Prostate gland (tissue), 2 donors: ENCODE measurements around the gene RASSF1. TPM values are rescaled to one million over a fixed set of nuclear protein-coding genes. Genes with fewer than 3 reads are reported as not detected.

ENCODE experiments used
- DNase-seq: peaks from one replicate; pipeline ENCODE4 v3.0.0-alpha.2; 2019; ENCODE audit warnings: low spot score
- H3K27ac ChIP-seq, 2 donors: fragments of 200-600 bp; sonication (generic); 2 replicates each; pipeline ENCODE4 v1.5.1; 2017 to 2019
- H3K27me3 ChIP-seq: fragments of 200-600 bp; sonication (generic); replicated peaks from 2 replicates; pipeline ENCODE4 v1.5.1; 2019; ENCODE audit not compliant: insufficient read depth
- H3K36me3 ChIP-seq, 2 donors: fragments of 200-600 bp; sonication (generic); 1 replicate in 1 of 2; 2 replicates in 1 of 2; pipeline versions ENCODE4 v1.5.1 to v1.8.1; 2017 to 2019
- H3K4me1 ChIP-seq: fragments of 200-600 bp; sonication (generic); replicated peaks from 2 replicates; pipeline ENCODE4 v1.5.1; 2019
- H3K4me3 ChIP-seq, 2 donors: fragments of 200-600 bp; sonication (generic); 2 replicates each; pipeline ENCODE4 v1.5.1; 2017 to 2019
- H3K9me3 ChIP-seq: fragments of 200-600 bp; sonication (generic); 2 replicates; pipeline ENCODE4 v1.5.1; 2017
- POLR2A ChIP-seq: fragments of 450-650 bp; IDR thresholded peaks from one replicate; pipeline ENCODE4 v1.6.1; 2016; ENCODE audit warnings: antibody characterized with exemption, mild to moderate bottlenecking
- POLR2AphosphoS5 ChIP-seq: sonication (generic); formaldehyde crosslinking; IDR thresholded peaks from one replicate; pipeline ENCODE4 v1.6.1; 2017; ENCODE audit warnings: antibody characterized with exemption
- WGBS: methylation state at CpG from one replicate; pipeline ENCODE4 v1.1.5; 2018; 5-methylcytosine and 5-hydroxymethylcytosine counted together
- intact Hi-C: fragments of 100-400 bp; cut with DNase I; formaldehyde crosslinking; loops from one replicate; pipeline ENCODE4 v1.14.2; 2022
- total RNA-seq, 2 donors: library from RNA; depleted of rRNA; stranded (reverse); fragments of >200 nt; gene quantifications; one replicate each; pipeline ENCODE4 v1.1.0, GENCODE V29; 2016
- TF ChIP-seq, protein P1 (sequence below), 4 experiments: fragments of 200-600 bp in 2 of 4; fragments of 450-650 bp in 2 of 4; sonication (generic) in 2 of 4; IDR thresholded peaks; 1 replicate in 3 of 4; 2 replicates in 1 of 4; pipeline ENCODE4 v1.5.1; 2016 to 2019; ENCODE audit warnings: antibody characterized with exemption in 4 of 4, mild to moderate bottlenecking in 2 of 4, moderate library complexity in 2 of 4

The RASSF1 gene
- total RNA-seq, 2 donors from 2014 or later, result 23.8 to 36.6 TPM

DNA sequence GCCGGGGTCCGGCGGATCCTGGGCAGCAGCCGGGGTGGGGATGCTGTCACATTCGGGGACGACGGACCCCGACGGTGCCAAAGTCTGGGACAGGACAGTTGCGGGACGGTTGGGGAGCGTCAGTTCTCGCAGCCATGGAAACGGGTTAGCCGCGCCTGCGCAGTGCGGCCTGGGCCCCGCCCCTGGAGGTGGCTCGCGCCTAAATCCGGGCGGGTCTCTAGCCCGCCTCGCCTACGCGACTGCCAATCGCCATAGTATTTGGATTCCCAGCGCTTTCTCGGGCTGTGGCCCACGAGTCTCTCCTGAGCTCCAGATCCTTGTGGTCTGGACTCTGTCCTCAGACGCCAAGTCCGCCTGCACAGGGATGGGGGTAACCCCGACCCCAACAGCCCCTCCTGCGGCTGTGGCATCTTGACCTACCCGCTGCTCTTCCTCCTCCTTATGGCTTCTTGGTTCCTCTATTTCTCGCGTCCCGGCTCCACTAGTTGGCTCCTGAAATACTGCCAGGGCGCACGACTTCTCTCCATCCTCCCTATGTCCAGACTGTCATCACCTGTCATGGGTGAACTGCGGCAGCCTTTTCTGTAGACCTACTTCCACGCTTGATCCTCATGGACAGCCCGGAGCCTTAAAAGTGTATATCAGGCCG is 5.1 kb upstream of the RASSF1 start, which contains the start of gene ZMYND10:
Gene ZMYND10, minus strand, starts transcription at position 147 of the 649 bp plus-strand sequence. CDS start 153 bp downstream, outside the sequence.
- intact Hi-C loops, result loop anchor here (2.0 to 10.0 kb wide), 2 partner anchors 197 to 1059 kb away; no protein-coding TSS in a partner anchor
- peak within 1 kb of the TSS; percentile 9 to 33 for H3K4me3 ChIP-seq
- 12% methylated on average over 41 of the region's 45 CpGs for WGBS

DNA sequence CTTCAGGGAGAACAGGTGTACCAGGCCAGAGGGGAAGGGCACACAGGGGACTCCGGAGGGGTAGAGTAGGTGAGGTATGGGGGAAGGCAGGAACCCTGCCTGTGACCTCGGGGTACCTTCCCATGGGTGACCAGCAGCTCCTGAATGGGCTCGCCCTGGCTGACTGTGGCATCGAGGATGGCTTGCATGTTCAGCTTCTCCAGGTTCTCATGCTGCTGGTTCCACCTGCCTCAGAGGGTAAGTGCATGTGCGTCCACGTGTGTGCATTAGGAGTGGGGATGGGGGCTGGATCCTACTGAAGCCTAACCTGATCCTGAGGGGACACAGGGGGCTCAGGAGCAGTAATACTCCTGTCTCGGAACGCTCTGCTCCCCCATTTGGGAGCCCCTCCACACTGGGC is 4.4 kb upstream of the RASSF1 start:
- Histone ChIP-seq H3K27ac (no peak overlapping the region), H3K4me3 (peak overlapping the region; percentile 9 to 33)
- DNase-seq, result no peak

More for the DNA sequence above, 5.1 kb upstream of the RASSF1 start, which contains the start of gene ZMYND10:
- Histone ChIP-seq H3K4me1 (peaks cover 10% of the 10 kb centered on the region), H3K36me3 (no peaks in the 10 kb centered on the region), H3K9me3 (no peaks in the 10 kb centered on the region), H3K27me3 (no peaks in the 10 kb centered on the region), H3K27ac (peak within 1 kb of the TSS in 1 of 2 donors; percentile 14)
- TF ChIP-seq POLR2AphosphoS5 (peak; percentile 27), POLR2A (no peak)
- TF ChIP-seq, protein P1, sequence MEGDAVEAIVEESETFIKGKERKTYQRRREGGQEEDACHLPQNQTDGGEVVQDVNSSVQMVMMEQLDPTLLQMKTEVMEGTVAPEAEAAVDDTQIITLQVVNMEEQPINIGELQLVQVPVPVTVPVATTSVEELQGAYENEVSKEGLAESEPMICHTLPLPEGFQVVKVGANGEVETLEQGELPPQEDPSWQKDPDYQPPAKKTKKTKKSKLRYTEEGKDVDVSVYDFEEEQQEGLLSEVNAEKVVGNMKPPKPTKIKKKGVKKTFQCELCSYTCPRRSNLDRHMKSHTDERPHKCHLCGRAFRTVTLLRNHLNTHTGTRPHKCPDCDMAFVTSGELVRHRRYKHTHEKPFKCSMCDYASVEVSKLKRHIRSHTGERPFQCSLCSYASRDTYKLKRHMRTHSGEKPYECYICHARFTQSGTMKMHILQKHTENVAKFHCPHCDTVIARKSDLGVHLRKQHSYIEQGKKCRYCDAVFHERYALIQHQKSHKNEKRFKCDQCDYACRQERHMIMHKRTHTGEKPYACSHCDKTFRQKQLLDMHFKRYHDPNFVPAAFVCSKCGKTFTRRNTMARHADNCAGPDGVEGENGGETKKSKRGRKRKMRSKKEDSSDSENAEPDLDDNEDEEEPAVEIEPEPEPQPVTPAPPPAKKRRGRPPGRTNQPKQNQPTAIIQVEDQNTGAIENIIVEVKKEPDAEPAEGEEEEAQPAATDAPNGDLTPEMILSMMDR (IDR thresholded peaks at IDR 0.05), result no peak
- DNase-seq, result peak; percentile 43

GRCh38 chr3:50342813-50343633 is 2.4 kb upstream of the RASSF1 start:
- H3K4me1 ChIP-seq, result peaks cover 7% of the 10 kb centered on the region
- TF ChIP-seq, protein P1 (IDR thresholded peaks at IDR 0.05), result no peak
- no peak for TF ChIP-seq POLR2AphosphoS5
- TF ChIP-seq POLR2A, result no peak

More for the DNA sequence above, 4.4 kb upstream of the RASSF1 start:
- Histone ChIP-seq H3K4me1 (peaks cover 10% of the 10 kb centered on the region), H3K36me3 (no peaks in the 10 kb centered on the region), H3K27me3 (no peaks in the 10 kb centered on the region), H3K9me3 (no peaks in the 10 kb centered on the region)
- WGBS, result 55% methylated on average over 6 of the region's 8 CpGs
- TF ChIP-seq, protein P1 (IDR thresholded peaks at IDR 0.05), result no peak
- no peak for TF ChIP-seq POLR2A
- no peak for TF ChIP-seq POLR2AphosphoS5
- intact Hi-C loops, result loop anchor here (10.0 kb wide), 1 partner anchor 1060 kb away; no protein-coding TSS in a partner anchor

DNA sequence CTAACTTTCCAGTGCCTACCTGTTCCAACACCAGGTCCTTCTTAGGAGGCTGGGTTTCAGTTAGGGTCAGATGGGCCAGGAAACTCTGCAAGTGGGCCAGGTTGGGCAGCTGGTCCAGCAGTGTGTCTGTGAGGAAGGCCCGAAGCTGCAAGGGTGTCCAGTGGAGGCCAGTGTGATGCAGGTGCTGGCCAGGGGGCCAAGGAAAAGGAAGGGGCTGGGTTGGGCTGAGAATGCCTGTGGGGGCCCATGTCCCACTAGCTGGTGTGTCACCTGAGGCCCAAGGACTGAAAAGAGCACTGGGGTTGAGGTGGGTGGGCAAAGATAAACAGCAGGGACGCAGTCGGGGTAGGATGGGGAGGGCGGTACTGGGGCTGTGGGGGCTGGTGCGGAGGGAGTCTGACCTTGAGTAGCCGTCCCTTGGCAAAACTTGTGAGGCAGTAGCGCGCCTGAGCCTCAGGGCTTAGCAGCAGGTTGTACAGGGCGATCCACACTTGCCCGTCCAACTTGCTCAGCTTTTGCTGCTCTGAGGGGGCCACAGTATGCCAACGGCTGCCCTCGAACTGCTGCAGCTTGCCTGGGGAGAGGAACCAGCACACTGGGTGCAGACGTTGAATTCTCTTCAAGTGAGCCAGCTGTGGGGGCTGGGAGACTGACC is 1.5 kb upstream of the RASSF1 start:
- Histone ChIP-seq H3K4me1 (peaks cover 8% of the 10 kb centered on the region), H3K36me3 (no peaks in the 10 kb centered on the region), H3K27ac (no peak overlapping the region), H3K4me3 (no peak overlapping the region), H3K27me3 (no peaks in the 10 kb centered on the region), H3K9me3 (no peaks in the 10 kb centered on the region)
- no peak for DNase-seq
- 93% methylated on average over 13 of the region's 13 CpGs for WGBS
- no peak for TF ChIP-seq POLR2AphosphoS5
- intact Hi-C loops, result loop anchor here (10.0 kb wide), 1 partner anchor 1063 kb away; no protein-coding TSS in a partner anchor

More at GRCh38 chr3:50342813-50343633, 2.4 kb upstream of the RASSF1 start:
- Histone ChIP-seq H3K36me3 (no peaks in the 10 kb centered on the region), H3K27ac (no peak overlapping the region), H3K4me3 (no peak overlapping the region), H3K27me3 (no peaks in the 10 kb centered on the region), H3K9me3 (no peaks in the 10 kb centered on the region)
- no peak for DNase-seq
- intact Hi-C loops, result loop anchor here (10.0 kb wide), 1 partner anchor 1062 kb away; no protein-coding TSS in a partner anchor
- 91% methylated on average over 13 of the region's 13 CpGs for WGBS

DNA sequence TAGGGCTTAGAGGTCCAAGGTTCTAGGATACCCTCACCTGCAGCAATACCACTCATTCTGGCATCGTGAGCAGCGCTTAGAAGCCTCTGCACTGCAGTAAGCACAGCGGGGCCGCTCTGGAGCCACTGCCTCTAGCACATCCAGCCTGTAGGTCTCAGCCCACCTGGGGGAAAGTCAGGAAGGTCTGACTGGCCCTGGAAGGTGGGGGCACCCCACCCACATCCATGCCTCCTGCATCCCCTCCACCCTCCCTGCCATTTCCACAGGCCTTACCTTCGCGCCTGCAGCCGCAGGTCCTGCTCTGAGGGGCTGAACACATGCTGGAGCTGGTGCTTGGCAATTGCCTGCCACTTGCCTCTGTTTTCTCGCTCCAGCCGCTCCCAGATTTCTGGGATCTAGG is 901 bp upstream of the RASSF1 start:
- no peak for DNase-seq
- WGBS, result 91% methylated on average over 9 of the region's 9 CpGs
- intact Hi-C loops, result loop anchor here (10.0 kb wide), 1 partner anchor 1063 kb away; no protein-coding TSS in a partner anchor
- H3K4me3 ChIP-seq, result no peak overlapping the region
- peaks cover 8% of the 10 kb centered on the region for H3K4me1 ChIP-seq
- TF ChIP-seq, protein P1 (IDR thresholded peaks at IDR 0.05), result no peak
- TF ChIP-seq POLR2AphosphoS5 (no peak), POLR2A (no peak)
- H3K27ac ChIP-seq, result no peak overlapping the region
- H3K27me3 ChIP-seq, result no peaks in the 10 kb centered on the region
- no peaks in the 10 kb centered on the region for H3K36me3 ChIP-seq
- no peaks in the 10 kb centered on the region for H3K9me3 ChIP-seq
